NCI-H2107 treated with DMSO at 0.1 percent for 48 hours (cell line): ENCODE results near the gene SPC24.
"Not testable (repeated sequence)": the region's sequence is repeated elsewhere in the genome, so short reads cannot be mapped to it uniquely, and the experiment has no call there.

Source experiments
- DNase-seq: peaks from one replicate; lab custom pipeline; 2025; ENCODE audit not compliant: unreplicated experiment; lab: John Stamatoyannopoulos, UW

SPC24 gene

GRCh38 chr19:11192957-11193939 lies 37.7 kb upstream of the SPC24 start:
- no peak for DNase-seq

- DNase-seq, result no peak
Observed at GRCh38 chr19:11191934-11192333, 36.4 kb upstream of the SPC24 start.

DNA sequence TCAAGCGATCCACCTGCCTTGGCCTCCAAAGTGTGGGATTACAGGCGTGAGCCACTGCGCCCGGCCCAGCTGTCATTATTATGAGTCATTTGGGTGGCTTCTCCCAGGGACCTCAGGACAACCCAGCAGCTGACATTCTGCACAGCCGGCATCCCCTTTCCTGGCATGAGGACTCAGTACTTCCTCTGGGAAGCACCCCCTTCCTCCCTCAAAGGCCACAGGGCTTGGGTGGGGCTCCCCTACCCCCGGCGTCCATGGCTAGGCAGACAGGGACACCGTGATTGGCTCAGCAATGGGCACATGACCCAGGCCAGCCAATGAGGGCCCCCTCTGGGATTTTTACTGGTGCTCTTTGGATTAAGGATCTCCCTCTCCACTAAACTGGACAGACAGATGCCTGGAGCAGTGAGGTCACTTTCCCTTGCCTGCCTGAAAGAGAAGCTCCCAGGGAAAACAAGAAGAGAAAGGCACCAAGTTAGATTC lies 35.7 kb upstream of the SPC24 start:
- DNase-seq, result no peak

- no peak for DNase-seq
Observed at GRCh38 chr19:11190501-11190900, 34.9 kb upstream of the SPC24 start.

DNA sequence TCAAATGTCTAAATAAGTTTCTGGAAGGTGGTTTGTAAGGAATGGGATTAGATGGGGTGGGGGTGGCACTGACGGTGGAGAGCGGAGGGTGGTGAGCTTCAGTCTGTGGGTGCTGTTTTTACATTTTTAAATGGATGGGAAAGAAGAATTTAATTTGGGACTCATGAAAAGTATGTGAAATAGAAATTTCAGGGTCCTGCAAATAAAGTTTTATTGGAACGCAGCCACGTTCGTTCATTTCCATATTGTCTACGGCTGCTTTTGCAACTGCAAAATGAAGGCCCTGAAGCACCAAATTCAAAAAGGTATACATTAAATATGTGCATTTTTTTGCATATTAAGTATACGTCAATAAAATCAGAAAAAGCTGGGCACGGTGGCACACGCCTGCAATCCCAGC lies 31.9 kb upstream of the SPC24 start:
- DNase-seq, result no peak

GRCh38 chr19:11182994-11183393 lies 27.4 kb upstream of the SPC24 start:
- no peak for DNase-seq

DNA sequence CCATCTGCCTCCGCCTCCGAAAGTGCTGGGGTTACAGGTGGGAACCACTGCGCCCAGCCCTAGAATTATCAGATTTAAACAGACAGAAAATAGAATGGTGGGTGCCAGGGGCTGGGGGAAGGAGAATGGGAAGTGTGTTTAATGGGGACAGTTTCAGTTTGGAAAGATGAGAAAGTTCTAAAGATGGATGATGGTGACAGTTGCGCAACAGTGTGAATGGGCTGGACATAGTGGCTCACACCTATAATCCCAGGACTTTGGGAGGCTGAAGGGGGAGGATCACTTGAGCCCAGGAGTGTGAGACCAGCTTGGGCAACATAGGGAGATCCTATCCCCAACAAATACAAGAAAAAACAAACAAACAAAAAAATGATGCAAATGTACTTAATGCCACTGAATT lies 25.9 kb upstream of the SPC24 start:
- no peak for DNase-seq

GRCh38 chr19:11180975-11181374 lies 25.4 kb upstream of the SPC24 start:
- not testable (repeated sequence) for DNase-seq

DNA sequence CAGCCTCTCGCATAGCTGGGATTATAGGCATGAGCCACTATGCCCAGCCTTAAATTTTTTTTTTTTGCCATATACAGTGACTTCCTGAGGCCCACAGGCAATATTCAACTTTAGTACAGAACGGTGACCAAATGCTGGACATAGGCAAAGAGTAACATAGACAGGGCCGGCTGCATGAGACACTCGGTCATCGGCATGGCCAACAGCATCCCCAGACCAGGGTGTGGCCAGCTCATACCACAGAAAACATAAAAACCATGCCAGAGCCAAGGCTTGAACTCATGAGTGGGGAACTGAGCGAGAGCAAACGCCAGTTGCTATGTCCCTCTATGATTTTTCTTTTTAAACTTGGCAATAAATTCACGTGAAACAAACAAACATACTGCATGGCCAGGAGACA lies 24.8 kb upstream of the SPC24 start:
- no peak for DNase-seq

DNA sequence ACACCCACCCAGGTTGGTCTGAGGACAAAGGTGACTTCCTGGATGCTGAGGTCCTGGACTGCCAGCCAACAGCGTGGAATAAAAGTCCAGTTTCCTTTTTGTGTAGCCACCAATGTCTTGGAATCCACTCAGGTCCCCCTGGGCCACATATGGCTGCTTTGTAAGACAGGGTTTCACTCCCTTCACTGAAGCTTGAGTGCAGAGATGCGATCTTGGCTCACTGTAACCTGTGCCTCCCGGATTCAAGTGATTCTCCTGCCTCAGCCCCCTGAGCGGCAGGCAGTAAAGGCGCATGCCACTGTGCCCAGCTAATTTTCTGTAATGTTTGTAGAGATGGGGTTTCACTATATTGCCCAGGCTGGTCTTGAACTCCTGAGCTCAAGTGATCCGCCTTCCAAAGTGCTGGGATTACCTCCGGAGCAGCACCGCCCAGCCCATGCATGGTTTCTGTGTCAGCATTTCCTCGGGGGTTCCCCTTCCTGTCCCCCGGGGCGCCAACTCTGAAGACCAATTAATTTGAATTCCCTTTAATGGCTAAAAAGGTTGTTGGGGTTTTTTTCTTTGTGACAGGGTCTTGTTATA lies 24.2 kb upstream of the SPC24 start:
- DNase-seq, result no peak

- not testable (repeated sequence) for DNase-seq
Observed at GRCh38 chr19:11179145-11179465, 23.5 kb upstream of the SPC24 start.

DNA sequence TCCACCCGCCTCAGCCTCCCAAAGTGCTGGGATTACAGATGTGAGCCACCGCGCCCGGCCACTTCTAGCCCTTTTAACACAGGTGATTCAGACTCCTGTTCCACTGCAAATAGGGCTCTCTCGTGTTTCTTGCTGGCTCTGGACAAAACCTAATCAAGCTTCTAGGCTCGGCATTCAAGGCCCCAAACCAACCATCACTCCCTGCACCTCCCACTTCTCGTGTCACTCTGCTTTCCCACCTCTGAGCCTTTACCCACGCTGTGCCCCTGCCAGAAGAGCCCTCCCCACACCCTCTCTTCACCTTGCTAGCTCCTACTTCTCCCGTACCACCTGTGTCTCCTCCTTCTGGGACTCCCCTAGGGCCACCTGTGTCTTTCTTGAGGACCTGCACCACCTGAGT lies 22.0 kb upstream of the SPC24 start:
- DNase-seq, result no peak

DNA sequence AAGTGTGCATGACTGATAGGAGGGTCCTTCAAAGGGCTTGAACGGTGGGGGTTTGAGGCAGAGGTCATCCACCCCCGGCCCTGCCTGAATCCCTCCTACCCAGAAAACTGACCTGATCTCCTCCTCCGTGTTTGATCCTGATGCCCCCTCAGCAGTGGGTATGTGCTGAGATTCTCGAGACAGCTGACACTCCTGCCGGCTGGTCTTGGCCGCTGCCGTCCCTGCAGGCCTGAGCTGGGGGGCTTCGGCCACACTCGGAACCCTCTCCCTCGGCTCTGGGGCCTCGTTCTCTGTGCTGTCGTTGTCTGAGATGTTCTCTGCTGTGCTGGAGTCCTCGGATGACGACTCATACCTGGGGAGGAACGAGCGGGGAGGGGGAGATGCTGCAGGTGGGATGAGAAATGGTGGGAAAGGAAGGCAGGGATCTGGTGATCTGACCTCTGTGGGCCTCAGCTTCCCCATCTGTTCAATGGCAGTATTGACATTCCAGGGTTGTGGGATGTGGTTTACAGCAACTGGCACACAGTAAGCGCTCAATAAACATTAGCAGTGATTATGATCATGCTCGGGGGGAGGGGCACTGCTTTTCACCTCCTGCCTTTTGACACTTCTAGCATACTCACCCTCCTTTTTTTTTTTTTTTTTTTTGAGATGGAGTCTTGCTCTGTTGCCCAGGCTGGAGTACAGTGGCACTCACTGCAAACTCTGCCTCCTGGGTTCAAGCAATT lies 21.0 kb upstream of the SPC24 start:
- no peak for DNase-seq

GRCh38 chr19:11175920-11176319 lies 20.3 kb upstream of the SPC24 start:
- DNase-seq, result no peak

GRCh38 chr19:11174336-11174735 lies 18.8 kb upstream of the SPC24 start:
- no peak for DNase-seq

DNA sequence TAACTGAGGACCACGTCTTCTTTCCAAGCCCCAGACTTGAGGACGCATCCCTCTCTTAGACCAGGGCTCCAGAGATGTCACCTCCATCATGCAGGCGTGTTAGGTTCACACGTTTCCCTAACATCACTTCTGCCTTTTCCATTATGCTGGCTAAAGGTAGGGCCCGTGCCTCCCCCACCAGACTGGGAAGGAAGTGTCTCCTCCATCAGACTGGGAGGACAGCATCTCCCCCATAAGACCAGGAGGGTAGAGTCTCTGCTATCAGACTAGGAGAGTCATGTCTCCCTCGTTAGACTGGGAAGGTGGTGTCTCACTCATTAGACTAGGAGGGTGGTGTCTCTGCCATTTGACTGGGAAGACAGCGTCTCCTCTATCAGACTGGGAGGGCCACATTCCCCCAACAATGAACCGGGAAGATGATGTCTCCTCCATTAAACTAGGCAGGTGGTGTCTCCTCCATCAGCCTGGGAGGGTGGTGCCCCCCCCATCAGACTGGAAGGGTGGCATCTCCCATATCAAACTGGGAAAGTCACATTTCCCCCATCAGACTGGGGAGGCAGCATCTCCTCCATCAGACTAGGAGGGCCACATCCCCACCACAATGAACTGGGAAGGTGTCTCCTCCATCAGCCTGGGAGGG lies 18.1 kb upstream of the SPC24 start:
- DNase-seq, result no peak

- no peak for DNase-seq
Observed at GRCh38 chr19:11172576-11172975, 17.0 kb upstream of the SPC24 start.

DNA sequence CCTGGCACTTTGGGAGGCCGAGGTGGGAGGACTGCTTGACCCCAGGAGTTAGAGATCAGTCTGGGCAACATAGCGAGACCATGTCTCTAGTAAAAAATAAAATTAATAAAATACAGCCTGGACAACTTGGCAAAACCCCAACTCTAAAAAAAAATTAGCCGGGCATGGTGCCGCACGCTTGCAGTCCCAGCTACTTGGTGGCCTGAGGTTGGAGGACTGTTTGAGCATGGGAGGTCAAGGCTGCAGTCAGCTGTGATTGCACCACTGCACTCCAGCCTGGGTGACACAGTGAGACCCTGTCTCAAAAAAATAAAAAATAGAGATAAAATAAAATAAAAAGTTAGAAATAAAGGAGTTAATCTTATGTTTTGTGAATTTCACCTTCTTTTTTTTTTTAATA lies 15.6 kb upstream of the SPC24 start:
- DNase-seq, result no peak

- DNase-seq, result no peak
Observed at GRCh38 chr19:11169896-11170678, 14.5 kb upstream of the SPC24 start.

DNA sequence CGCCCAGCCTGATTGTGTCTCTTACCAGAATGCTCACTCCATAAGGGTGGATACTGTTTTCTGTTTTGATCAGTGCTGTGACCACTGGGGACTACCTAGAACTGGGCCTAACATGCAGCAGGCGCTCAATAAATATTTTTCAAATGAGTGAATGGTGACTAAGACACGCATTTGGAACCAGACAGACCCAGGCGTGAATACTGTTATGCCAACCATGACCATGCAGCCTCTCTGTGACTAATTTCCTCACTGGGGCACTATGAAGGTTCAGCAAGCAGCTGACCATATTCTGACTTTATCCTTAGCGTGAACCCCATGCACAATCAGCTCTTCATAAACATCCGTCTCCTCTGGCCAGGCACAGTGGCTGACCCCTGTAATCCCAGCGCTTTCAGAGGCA lies 13.0 kb upstream of the SPC24 start:
- no peak for DNase-seq
